GM18517 (cell line): ENCODE measurements around the gene LSM10.

Experiments
- ATAC-seq: cut with Tn5 transposase; IDR thresholded peaks from one replicate; pipeline ENCODE4 v1.9.1; 2021; ENCODE audit warnings: mild to moderate bottlenecking, moderate library complexity; ENCODE audit not compliant: unreplicated experiment

LSM10 gene

GRCh38 chr1:36411674-36412648, 14.3 kb upstream of the LSM10 start:
- no peak for ATAC-seq

- no peak for ATAC-seq
These were observed 10.8 kb upstream of the LSM10 start for GRCh38 chr1:36408479-36408878.

- ATAC-seq = no peak
These were observed 8.7 kb upstream of the LSM10 start for GRCh38 chr1:36406440-36406839.

GRCh38 chr1:36402504-36402890, 4.8 kb upstream of the LSM10 start:
- no peak for ATAC-seq

- no peak for ATAC-seq
These were observed 4.1 kb upstream of the LSM10 start for GRCh38 chr1:36401602-36402503.

- ATAC-seq = peak; percentile 48
These were observed 3.3 kb upstream of the LSM10 start for GRCh38 chr1:36400825-36401601.

- ATAC-seq = no peak
These were observed 2.8 kb upstream of the LSM10 start for GRCh38 chr1:36400514-36400824.

- ATAC-seq = no peak
These were observed 766 bp upstream of the LSM10 start for GRCh38 chr1:36398370-36398977.

- ATAC-seq = no peak
These were observed 678 bp downstream of the LSM10 start for GRCh38 chr1:36397083-36397377.

GRCh38 chr1:36396359-36396758, 1.3 kb downstream of the LSM10 start:
- no peak for ATAC-seq

- no peak for ATAC-seq
These were observed 4.0 kb downstream of the LSM10 start for GRCh38 chr1:36393686-36394085.

GRCh38 chr1:36392836-36393235, 4.9 kb downstream of the LSM10 start:
- ATAC-seq = no peak

GRCh38 chr1:36391271-36391670, 6.4 kb downstream of the LSM10 start:
- ATAC-seq = no peak

- ATAC-seq = no peak
These were observed 7.3 kb downstream of the LSM10 start for GRCh38 chr1:36390411-36390810.

- ATAC-seq = no peak
These were observed 7.7 kb downstream of the LSM10 start for GRCh38 chr1:36389999-36390398.

- no peak for ATAC-seq
These were observed 8.4 kb downstream of the LSM10 start for GRCh38 chr1:36389261-36389660.

GRCh38 chr1:36387141-36387949, 10.4 kb downstream of the LSM10 start:
- no peak for ATAC-seq

- ATAC-seq = peak; percentile 47
These were observed 11.2 kb downstream of the LSM10 start for GRCh38 chr1:36386265-36387140.
